ENCODE results near the gene SF3B4. TPM values are rescaled to one million over a fixed set of nuclear protein-coding genes. Genes with fewer than 3 reads are reported as not detected.
"Not testable (repeated sequence)": the region's sequence is repeated elsewhere in the genome, so short reads cannot be mapped to it uniquely, and the experiment has no call there.

SF3B4 gene
- total RNA-seq, 1 experiment from 2014 or later = 26.9 TPM

DNA sequence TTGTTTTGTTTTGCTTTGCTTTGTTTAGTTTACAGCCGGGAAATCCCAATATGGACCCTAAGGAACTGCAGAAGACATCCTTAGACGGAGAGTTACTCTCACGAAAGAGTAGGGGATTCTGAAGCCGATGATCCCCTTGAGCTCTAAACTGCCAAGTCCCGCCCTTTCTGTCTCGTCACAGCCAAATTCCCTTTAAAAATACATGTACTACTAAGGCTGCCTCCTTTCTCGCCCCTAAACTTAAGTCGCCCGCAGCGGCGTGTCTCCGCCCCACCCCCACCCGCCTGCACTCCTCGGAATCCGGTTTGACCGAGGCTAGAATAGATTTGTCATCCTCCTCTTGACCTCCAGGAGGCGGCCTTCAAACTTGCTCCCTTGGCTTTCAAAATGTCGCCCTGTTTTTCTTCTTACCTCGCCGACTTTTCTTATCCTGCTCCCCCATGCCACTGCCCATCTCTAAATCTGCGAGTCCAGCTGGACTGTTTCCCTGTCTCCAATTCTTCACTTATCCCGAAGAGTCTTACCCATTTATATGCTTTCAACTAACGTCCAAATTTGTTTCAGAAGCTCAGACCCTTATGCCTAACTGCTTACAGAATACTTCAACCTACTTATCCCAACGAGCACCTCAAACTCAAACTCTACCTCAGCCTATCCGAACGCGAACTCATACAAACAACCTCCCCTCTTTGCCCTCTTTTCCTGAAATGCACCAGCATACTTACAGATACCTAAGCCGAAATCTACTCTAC lies 39.2 kb downstream of the SF3B4 start:
- peak; percentile 93 for DNase-seq (ENCODE audit: low spot score)

DNA sequence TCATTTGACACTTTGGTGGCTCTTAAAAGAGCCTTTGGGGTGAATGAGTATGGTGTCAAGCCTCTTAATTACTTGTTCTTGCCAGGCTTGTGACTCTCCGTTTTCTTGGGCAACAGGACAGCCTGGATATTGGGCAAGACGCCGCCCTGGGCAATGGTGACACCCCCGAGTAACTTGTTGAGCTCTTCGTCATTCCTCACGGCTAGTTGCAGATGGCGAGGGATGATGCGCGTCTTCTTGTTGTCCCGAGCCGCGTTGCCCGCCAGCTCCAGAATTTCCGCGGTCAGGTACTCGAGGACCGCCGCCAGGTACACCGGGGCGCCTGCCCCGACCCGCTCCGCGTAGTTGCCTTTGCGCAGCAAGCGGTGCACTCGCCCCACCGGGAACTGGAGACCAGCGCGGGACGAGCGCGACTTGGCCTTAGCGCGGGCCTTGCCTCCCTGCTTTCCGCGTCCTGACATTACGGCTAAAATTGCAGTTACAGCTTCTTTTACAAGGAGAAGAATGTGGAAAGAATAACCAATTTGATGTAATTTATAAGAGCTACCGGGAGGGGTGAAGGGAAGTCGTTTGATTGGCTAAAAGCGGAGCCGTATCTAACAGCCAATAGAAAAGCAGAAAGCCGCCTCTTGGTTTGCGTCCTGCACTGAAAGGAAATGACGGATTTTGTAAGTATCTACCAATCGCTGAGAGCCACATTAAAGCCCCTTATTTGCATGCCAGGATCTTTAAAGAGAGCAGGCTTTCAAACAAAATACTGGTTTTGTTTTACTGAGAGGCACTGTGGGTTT lies 40.0 kb downstream of the SF3B4 start:
- DNase-seq (ENCODE audit: low spot score) = peak; percentile 100

DNA sequence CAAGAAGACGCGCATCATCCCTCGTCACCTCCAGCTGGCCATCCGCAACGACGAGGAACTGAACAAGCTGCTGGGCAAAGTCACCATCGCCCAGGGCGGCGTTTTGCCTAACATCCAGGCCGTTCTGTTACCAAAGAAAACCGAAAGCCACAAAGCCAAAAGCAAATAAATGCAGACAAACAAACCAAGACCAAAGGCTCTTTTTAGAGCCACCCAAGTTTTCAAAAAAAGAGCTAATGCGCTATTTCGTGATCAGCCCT lies 40.5 kb downstream of the SF3B4 start:
- not testable (repeated sequence) for DNase-seq (ENCODE audit: low spot score)

DNA sequence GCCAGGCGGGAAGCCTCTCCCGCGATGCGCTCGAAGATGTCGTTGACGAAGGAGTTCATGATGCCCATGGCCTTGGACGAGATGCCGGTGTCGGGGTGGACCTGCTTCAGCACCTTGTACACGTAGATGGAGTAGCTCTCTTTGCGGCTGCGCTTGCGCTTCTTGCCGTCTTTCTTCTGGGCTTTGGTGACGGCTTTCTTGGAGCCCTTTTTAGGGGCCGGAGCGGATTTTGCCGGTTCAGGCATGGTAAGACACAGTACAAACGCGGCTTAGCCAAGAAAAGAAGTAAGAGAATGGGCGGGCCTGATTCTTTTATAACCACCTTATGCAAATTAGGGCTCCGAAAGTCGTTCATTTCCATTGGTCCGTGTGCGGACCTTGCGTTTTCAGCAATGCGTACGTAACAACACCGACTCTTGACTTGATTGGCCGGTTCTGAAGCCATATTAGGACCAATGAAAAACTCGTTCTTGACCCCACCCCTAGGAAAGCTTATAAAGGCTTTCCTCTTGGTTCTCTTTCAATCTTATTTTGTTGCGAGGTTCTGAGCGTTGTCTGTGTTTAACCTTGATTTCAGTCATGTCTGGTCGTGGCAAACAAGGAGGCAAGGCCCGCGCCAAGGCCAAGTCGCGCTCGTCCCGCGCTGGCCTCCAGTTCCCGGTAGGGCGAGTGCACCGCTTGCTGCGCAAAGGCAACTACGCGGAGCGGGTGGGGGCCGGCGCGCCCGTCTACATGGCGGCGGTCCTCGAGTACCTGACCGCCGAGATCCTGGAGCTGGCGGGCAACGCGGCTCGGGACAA lies 41.0 kb downstream of the SF3B4 start:
- peak; percentile 100 for DNase-seq (ENCODE audit: low spot score)

DNA sequence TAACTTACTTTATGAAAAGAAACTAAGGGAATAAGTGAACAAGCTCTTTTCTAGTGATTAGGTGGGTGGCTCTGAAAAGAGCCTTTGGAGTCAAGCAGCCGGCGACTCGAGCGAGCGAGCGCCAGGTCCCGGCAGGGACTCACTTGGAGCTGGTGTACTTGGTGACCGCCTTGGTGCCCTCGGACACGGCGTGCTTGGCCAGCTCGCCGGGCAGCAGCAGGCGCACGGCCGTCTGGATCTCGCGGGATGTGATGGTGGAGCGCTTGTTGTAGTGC lies 41.5 kb downstream of the SF3B4 start:
- DNase-seq (ENCODE audit: low spot score) = not testable (repeated sequence)

DNA sequence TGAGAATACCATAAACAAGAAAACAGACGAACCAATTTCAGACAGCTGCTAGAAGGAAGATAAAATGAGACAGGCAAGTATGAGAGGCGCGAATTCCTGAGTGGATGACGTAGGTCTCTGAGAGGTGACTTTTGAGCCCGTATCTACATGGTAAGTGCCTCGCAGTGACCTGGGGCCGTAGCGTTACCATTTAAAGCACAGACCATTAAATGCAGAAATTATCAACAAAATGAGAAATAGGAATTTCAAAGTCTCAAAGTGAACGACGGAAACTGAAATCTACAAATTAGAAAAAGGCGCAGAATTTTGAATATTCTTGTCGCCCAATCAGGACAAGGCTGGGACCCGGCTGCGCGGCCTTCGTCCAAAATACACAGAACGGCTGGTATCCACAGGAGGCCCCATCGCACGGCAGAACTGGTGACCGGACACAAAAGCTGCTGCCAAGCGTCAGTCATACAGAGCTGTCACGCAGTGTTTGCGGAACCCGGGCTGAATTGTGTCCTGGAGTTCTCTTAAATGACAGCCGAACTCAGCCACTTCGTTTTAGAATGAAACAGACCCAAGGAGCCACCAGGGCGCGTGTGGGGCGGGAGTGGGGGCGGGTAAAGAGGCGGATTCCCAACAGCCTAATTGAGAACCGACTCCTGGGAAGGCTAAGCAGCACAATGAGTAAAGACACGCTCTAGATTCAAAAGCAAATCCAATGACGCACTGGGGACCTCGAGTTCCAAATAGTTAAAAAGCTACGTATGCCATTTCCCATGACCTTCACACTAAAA lies 42.1 kb downstream of the SF3B4 start:
- DNase-seq (ENCODE audit: low spot score) = peak; percentile 83

DNA sequence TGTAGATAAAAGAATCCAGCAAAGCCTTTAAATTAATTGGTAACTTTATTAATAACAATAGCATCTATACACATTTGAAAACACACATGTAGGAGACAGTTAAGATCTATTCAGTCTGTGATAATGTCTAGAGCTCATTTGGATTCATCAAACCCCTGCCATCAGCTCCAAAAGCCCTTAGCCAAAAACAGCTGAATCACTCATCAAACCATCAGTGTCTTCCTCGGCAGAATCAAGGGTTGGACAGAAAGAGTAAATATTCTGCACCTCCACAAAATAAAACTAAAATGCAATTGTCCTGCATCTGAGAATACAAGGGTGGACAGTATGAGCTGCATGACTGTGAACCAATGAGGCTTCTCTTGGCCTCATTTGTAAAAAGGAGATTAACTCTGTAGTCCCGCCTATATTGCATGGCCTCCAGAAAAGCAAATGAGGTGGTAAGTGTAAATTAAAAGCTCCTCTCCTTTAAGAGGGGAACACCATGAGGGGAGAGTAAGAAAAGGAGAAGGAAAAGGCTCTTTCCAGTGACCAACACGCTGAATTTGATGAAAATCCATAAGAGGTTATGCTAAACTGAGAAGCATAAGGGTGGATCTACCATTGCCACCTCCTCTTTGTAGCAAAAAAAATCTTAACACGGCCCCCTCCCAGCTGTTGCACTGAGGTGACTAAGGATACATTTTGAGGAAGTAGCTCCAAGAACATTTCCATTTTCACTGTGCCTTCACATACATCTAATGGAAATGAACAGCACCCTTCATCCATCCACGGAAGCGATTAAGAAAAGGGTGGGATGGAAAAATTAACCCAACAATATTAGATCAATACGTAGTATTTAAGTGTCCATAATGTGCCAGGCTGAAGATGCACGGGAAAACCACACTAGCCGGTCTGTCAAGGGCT lies 42.9 kb downstream of the SF3B4 start:
- peak; percentile 71 for DNase-seq (ENCODE audit: low spot score)

DNA sequence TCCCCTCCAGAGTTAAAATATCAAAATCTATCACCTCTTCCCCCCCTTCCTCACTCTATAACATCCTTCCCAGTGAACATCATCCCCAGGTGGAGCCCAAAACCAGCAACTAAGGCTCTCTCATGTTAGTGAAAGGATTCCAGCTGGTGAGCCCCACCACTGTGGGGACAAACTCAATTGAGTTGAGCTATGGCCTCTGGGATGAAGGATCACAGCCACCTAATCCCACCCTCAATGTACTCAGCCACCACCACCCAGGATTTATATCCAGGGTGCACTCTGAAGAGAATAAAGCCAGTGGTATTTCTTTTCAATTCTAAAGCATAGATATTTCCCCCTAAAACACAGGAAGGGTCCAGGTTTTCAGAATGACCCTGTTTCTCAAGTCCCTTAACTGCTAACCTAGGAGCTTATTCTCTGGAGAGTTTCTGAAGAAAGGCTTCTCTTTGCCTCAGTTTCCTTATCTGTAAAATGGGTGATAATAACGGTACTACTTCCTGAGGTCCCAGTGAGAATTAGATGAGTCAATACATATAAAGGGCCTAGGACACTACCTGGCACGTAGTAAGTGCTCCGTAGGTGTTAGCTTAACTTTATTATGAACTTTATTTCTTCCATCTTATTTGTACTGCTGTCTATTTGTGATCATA lies 43.9 kb downstream of the SF3B4 start:
- DNase-seq (ENCODE audit: low spot score) = no peak

DNA sequence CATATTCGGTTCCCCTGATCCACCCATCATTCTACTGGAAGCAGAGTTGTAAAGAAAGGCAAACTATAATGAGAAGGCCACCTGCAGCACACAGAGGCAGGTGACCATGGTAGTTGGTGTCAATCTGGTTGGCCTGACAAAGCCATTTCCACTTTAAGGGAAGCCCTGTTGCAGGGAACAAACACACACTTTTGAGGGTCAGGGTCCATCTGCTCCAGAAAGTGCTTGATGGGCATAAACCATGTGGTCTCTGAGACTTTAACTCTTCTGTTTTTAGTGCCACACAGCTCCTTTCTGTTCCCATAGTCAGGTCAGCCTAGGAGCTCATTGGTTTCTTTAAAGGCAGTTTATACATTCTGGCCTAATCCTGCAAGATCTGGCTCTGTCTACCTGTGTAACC lies 45.7 kb downstream of the SF3B4 start:
- DNase-seq (ENCODE audit: low spot score) = no peak

DNA sequence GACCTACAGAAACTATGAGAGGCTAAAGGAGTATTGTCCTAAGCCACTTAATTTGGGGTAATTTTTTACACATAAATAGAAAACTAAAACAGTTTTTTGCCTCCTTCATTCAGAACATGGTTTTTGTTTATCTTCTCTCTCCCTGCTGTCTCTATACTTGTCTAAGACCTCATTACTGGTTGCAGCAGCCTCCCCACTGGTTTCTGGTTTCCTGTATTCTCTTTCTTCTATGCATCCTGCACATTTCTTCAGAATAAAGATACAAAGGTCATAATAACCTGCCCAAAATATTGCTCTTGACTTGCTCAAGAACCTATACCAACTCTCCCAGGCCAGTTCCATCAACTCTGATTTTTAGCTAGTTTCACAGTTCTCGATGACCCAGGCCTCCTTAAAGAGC lies 48.0 kb downstream of the SF3B4 start:
- DNase-seq (ENCODE audit: low spot score) = no peak

DNA sequence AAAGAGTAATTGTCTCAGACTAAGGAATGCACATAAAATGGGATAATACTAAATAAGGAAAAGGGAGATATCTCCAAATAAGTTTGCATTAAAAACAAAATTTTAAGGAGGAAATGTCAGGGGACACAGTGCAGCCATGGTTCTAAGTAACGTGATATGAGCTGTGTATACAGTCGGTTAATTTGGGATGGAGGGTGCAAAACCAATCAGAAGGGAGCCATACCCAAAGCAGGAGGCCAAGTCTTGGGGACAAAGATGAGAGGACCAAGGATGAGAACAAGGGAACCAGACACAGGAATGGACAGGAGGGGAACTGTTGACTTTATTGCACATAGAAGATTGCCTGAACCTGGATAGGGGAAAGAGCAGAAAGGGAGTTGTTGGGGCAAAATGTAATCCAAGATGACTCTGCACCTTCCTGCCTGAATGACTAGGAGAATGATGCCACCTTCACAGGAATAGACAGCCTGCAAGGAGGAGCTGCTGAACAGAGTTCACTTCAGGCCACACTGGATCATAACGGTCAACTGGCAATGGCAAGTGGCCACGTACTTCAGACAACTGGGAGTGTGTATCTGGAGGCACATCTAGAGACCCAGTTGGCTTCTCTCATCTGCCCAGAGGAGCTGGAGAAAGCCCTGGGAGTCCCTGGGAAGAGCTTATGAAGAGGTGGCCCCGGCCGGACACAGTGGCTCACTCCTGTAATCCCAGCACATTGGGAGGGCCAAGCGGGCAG lies 50.2 kb downstream of the SF3B4 start:
- no peak for DNase-seq (ENCODE audit: low spot score)

Other genes with a start within 250 kb of the SF3B4 start
- gene FCGR1A, start 145.1 kb downstream of the SF3B4 start, total RNA-seq (2014; rRNA removed; shearing (Covaris generic)) = not detected in 2 replicates
- gene BOLA1, start 28.2 kb downstream of the SF3B4 start, total RNA-seq (2014; rRNA removed; shearing (Covaris generic)) = 23.5 and 27.8 TPM in 2 replicates
- 32.2 and 37.7 TPM in 2 replicates for gene SV2A, start 10.0 kb downstream of the SF3B4 start, total RNA-seq (2014; rRNA removed; shearing (Covaris generic))
- gene MTMR11, start 9.1 kb upstream of the SF3B4 start, total RNA-seq (2014; rRNA removed; shearing (Covaris generic)) = 7.2 and 9.0 TPM in 2 replicates
- gene OTUD7B, start 82.9 kb upstream of the SF3B4 start, total RNA-seq (2014; rRNA removed; shearing (Covaris generic)) = 15.6 and 19.7 TPM in 2 replicates
- 57.5 and 72.8 TPM in 2 replicates for gene VPS45, start 140.0 kb upstream of the SF3B4 start, total RNA-seq (2014; rRNA removed; shearing (Covaris generic))
- gene PLEKHO1, start 222.1 kb upstream of the SF3B4 start, total RNA-seq (2014; rRNA removed; shearing (Covaris generic)) = 69.1 and 82.9 TPM in 2 replicates

Measured in A172 (cell line).